GM19467 (cell line): ENCODE measurements around the gene SULT2B1.
A peak's percentile ranks its signal among the peaks of the same experiment; 100 is the strongest.

ENCODE experiments used
- ATAC-seq: cut with Tn5 transposase; IDR thresholded peaks from one replicate; pipeline ENCODE4 v1.9.1; 2021; ENCODE audit warnings: mild to moderate bottlenecking, moderate library complexity; ENCODE audit not compliant: unreplicated experiment

SULT2B1 gene

DNA sequence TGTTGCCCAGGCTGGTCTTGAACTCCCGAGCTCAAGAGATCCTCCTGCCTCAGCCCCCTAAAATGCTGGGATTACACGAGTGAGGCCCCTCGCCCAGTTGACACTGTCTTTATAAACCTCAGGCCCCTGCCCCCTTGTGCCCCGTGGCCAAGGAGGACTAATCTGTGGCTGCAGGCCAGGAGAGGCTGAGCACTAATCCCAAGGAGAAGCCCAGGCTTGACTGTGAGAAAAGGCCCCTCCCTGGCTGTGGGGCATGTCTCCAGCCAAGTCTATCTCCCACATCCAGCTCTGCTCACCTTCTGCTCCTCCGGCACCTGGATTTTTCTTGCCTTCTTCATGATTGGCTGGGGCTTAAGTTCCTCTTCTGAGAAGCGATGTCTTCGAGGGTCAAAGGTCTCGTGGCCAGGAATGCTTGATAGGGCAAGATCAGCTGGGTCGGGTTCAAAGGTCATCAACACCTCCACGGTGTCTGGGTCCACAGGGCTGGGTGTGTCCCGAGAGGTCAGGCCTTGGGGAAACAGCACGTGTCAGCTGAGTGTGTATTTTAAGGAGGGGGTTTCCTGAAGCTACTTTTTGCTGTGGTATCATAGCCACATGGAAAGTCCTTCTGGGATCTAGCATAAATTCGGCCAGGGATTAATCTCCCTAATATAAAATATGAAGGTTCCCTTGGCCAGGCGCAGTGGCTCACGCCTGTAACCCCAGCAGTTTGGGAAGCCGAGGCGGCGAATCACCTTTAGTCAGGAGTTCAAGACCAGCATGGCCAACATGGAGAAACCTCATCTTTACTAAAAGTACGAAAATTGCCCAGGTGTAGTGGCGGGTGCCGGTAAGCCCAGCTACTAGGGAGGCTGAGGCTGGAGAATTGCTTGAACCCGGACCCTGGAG lies 81.4 kb downstream of the SULT2B1 start:
- no peak for ATAC-seq

DNA sequence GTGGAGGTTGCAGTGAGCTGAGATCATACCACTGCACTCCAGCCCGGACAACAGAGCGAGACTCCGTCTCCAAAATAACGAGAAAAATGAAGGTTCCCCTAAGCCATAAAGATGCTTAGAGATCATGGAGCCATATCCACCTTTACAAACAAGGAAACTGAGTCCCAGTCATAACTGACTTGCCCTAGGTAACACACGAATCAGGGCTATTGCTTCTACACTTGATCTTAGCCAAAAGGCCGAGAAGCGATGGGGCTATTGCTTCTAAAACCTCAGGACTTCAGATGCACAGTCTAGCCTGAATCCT lies 82.0 kb downstream of the SULT2B1 start:
- ATAC-seq = no peak

DNA sequence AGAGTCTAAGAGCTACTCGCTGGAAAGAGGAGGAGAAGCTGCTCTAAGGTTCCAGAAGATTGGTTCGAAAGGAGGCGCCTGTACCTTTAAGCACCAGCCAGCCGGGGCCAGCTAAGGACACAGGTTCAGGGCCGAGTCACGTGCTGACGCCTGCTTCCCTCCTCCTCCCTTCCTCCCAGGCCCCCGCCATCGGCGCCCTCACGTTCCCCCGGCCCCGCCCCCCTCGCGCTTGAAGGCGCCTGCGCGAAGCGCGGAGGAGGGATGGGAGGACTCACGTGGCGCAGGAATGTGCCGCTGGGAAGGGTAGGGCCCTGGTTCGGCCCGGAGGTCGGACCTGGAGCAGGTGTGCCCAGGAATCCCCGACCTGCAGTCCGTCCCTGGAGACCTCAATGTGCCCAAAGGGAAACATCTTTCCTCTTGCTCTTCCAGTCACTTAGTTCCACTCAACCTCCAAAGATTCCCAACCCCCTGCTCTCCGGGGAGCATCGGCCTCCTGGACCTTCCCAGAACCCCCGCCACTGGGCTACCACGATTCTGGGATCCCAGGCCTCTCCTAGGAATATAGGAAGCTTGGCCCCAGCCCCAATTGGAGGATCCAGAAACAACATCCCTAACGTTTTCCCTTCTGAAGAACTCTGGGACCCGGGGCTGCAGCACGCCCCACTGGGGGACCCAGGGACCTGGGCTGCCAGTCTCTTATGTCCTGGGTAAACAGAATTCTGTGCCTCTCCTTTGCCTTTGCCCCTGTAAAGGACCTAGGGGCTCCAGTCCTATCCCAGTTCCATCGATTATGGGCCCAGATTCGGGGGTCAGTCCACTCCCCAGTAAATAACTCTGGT lies 82.7 kb downstream of the SULT2B1 start:
- ATAC-seq = no peak

DNA sequence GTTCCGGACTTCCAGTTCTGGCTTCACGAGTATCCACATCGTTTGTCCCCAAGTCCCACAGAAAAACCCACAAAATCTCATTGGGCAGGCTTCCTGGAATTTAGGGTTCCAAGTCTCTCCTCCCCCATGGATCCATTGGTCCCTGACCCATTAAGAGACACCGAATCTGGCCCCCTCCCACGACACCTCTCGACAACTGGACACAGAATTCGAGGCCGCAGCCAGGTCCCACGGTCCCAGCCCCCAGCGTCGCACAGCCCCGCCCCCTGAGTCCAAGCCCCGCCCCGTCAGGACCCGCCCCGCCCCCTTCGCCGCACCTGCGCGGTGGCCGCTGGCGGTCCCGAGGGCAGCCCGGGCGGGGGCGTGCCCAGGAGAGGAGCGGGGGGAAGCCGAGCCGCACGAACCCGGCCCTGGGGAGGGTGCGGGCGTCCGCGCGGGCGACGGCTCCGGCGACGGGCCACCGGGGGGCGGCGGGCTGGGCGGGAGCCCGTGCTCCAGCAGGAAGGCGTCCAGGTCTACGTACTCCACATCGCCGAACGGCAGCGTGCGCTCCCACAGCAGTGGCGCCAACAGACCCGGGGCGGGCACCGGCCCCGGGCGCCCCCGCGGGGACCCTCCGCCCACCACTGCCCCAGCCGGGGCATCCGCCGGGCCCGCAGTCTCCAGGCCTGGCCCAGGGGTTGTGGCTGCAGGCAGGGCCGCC lies 83.4 kb downstream of the SULT2B1 start:
- ATAC-seq = no peak

DNA sequence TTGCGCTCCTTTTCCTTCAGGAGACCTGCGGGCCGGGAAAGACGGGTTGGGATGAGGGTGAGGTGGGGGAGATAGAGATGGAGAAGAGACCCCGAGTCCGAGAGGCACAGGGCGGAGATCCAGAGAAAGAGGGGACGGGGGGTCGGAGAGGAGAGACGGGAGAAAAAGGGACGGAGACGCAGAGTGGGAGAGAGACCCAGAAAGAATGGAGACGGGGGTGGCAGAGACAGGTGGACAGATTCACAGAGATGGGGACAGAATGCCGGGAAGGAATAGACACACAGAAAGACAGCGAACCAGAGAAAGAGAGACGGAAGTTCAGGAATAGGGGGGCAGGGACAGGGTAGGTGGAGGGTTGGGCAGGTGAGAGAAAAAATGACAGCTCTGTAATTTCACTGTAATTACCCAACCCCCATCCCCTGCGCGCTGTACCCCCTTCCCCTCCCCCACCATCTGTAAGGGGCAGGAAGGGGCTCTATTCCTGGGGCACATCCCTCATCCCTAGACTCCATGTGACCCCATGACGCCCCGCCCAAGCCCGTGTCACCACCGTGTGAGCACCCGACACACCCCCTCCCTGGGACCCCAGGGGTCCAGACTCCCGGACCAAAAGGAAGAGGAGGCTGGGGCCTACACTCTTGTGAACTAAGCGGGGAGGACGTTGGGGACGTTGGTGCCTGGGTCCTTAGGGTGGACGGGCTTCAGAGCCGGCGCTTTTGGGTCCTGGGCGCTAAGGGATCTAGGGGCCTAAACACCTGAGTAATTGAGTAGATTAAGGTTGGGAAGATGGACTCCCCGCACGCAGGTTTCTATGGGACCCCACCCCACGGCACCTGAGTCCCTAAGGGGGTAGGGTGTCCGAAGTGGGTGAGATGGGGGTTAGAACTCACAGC lies 84.2 kb downstream of the SULT2B1 start:
- ATAC-seq = no peak

DNA sequence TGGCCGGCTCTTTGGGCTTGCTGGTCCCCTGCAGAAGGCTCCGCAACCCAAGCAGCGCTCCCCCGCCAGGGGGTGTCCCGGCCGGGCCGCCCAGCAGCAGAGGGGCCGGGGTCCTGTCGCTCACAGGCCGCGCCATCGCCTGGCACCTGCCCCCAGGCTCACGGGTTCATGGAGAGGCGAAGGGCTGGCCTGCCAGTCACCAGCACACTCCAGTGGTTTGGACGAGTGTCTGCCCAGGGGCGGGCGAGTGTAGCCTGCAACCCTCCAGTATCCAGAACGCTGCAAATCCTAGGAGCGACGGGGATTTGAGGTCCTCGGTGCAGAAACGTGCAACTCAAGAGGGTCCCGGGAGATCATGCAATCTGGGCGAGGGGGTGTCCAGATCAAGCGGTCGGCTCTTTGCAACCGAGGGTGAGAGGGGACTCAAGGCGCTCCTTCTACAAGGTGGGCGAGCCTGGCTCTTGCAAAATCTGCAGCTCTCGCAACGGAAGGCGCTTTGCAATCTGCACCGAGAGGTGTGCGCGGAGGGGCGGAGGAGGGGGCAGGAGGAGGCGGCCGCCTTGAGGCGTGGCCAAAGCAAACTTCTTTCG lies 85.0 kb downstream of the SULT2B1 start, which contains the start of gene DBP:
Gene DBP (minus strand): TSS at position 521 of the 590 bp plus-strand sequence. CDS start 385 bp downstream, at position 136.
- ATAC-seq = no peak

DNA sequence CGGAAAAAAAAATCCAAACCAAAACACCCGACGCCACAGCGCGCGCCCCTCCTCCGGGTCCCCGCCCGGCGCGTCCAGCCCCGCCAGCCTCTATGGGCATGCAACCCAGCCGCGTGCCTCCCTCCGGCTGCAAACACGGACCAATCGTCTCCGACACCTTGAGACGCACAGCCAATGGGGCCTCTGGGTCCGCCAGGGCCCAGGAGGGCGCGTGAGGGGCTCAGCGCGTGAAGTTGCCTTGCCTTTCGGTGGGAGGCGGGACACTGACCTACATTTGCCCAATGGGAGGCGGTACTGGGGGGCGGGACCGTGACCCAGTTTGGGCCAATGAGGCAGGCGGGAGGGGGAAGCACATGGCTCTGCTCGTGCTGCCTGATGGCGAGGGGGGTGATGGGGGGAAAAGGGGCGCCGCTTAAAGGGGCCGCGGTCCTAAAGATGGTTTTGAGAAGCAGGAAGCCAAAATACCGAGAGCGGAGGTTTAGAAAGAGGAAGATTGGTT lies 85.5 kb downstream of the SULT2B1 start:
- peak; percentile 73 for ATAC-seq

DNA sequence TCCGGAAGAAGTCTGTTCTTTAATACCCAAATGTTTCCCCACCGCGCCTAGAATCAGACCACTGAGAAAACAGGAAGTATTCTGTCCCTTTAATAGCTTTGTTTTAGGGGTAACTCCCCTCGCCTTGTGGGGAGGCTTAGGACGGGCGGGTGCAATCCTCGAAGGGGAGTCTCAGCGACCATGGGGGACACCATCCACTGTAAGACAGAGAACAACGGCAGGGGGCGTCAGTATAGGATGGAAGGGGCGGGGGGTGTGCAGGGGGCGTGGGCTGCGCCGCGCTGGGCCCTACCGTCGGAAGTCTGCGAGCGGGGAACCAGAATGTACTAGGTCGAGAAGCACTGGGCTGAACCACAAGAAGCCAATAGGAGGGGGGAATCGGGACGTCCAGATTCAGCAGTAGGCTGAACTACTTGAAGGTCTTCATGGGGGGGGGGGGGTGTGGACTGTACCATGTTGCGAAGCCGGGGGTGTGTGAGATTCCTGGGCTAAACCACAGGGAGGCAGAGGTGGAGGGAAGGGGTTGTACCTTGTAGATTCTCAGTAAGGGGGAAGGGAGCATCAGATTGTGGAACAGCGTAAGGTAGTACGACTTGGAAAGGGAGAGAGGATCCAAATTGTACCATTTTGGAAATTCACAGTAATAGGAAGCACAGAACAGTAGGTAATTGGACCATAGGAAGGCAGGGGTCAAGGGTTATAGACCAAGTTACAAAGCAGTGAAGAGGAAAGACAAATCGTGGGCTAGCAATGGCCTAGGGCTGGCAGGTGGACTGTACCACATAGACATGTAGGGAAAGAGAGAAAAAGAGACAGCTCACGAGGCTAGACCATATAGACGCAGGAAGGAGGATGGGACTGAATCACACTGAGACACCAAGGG lies 86.2 kb downstream of the SULT2B1 start:
- peak; percentile 19 for ATAC-seq

DNA sequence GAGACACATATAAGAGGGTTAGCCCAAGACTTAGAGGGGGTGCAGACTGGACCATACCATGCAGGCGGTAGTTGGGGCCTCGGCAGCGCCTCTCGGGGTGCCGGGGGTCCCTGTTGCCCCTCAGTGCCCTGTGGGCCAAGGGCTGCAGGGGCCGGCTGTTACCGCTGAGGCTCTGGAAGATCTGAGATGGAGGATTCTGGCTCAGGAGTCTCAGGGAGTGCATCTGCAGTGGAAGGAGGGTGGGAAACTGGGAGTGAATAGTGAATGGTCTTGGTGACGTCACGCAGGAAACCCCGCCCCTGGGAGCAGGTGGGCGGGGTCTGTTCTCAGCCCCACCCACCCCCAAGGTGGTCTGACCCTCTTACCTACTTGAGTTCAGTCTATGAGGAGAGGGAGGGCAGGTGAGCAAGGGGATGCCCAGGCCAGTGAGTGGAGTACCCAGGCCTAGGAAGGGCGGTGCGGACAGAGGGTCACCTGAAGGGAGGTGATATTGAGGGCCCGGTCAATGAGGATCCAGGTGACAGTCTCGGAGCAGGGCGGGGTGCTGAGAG lies 86.9 kb downstream of the SULT2B1 start:
- no peak for ATAC-seq

DNA sequence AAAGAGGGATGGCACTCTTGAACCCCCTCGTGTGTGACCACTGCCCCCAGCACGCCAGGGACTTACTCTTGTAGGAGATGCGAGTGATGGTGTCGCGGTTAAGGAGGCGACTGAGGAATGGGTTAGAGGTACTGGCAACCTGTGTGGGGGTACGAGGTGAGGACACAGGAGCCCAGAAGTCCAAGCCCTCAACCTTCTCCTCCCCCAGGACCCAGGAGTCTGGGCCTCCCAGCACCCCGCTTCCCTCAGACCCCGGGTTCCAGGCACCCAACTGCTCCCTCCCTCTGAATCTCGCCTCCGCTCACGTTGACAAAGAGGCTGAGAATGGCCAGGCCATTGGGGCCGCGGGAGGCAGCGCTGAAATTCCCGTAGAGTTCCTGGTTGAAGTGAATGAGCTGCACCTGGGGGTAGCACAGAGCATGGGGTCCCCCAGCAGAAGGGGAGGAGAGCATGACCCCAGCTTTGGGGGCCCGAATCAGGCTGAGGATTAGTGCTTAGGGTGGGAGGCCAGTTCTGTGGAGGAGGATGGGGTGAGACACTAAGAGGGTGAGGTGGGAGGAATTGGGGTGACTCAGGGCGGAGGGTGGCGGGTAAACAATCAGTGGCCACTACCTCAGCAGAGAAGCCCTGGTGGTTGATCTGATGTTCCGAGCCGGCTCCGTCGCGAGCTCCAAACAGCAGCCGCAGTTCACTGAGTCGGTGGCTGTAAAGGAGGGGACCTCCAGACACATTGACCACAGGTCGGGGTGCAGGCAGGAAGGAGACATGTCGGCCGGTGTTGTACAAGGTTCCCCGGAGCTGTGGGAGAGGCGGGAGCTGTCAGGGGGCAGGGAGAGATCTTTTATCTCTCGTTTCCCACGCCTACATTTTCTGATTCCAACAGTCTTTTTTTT lies 87.8 kb downstream of the SULT2B1 start:
- no peak for ATAC-seq

DNA sequence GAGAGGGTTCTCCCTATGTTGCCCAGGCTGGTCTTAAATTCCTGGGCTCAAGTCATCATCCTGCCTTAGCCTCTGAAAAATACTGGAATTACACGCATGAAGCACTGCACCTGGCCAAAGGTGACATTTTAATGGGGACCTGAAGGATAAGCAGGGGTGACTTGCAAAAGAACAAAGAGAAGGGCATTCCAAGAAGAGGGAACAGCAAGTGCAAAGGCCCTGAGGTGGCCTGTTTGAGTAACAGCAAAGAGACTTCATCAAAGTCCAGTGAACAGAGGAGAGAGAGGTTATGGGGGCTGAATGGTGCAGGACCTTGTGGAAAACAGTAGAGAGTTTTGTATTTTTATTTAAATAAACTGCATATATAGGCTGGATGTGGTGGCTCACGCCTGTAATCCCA lies 89.9 kb downstream of the SULT2B1 start:
- no peak for ATAC-seq

DNA sequence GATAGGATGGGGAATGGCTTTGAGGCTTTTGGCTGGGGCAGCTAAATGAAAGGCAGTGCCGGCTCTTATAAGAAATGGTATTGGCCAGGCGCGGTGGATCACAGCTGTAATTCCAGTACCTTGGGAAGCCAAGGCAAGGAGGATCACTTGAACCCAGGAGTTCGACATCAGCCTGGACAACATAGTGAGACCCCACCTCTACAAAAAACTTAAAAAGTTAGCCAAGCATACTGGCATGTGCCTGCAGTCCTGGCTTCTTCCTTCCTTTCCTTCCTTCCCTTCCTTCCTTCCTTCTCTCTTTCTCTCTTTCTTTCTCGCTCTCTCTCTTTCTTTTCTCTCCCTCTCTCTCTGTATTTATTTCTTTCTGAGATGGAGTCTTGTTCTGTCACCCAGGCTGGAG lies 90.9 kb downstream of the SULT2B1 start:
- no peak for ATAC-seq

DNA sequence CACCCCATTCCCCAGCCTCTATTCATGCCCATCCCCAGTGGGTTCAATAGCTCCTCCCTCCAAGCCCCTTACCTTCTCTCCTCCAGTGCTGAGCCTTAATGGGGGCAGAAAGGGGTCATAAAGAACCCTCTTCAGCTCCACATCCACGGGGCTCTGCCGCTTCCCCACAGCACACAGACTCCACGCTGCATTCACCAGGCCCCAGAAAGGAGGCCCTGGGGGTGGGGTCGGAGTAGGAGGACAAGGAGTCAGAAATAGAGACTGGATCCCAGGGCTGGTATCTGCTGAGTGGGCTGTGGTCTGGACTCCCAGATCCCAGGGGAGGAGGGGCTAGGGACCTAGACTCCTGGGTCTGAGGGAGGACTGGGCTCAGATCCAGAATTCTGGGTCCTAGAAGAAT lies 92.4 kb downstream of the SULT2B1 start:
- no peak for ATAC-seq

DNA sequence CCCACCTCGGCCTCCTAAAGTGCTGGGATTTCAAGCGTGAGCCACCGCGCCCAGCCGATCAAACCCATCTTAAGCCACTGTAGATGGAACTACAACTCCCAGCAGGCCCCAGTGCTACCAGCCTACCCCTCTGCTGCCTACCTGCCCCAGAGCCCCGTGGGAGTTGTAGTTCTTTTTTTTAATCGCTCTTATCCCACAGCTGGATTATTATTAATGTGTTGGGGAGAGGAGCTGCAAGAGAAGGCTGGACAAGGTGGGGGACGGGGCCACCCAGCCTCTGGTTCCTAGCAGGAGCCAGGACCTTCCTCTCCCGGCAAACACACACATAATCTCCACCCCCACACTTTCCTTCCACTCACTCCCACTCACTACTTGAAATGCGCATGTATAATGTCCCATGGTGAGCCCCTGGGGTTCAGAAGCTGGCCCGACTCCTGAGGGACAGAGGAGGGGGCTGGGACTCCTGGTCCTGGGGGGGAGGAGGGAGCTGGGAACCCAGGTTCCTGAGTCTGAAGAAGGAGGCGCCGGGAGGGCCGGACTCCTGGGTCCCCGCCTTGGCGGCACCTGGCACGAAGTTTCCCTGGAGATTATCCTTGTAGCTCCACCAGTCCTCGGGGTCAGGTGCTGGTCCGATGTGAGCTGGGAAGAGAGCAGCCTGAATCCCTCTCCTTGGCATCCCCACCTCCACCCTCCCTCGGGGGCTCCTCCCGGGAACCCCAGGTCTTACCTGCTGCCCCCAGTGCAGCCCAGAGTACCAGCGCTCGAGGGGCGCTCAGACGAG lies 93.1 kb downstream of the SULT2B1 start:
- ATAC-seq = no peak

DNA sequence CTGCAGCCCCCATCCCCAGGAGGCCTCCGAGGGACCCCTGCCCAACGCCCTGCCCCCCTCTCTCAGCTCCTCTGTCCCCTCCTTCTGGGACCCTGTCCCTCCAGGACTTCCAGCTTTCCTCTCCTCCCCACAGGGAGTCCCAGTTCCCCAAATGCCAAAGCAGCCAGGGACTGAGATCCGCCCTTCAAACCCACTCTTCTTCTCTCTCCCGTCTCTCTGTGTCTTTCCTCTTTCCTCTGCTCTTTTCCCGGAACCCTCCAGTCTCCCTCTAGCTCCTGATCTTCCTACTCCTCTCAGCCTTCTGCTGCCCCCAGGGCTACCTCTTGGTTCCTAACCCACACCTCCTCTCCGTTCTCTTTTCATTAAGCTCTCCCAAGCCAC lies 93.6 kb downstream of the SULT2B1 start:
- ATAC-seq = no peak

DNA sequence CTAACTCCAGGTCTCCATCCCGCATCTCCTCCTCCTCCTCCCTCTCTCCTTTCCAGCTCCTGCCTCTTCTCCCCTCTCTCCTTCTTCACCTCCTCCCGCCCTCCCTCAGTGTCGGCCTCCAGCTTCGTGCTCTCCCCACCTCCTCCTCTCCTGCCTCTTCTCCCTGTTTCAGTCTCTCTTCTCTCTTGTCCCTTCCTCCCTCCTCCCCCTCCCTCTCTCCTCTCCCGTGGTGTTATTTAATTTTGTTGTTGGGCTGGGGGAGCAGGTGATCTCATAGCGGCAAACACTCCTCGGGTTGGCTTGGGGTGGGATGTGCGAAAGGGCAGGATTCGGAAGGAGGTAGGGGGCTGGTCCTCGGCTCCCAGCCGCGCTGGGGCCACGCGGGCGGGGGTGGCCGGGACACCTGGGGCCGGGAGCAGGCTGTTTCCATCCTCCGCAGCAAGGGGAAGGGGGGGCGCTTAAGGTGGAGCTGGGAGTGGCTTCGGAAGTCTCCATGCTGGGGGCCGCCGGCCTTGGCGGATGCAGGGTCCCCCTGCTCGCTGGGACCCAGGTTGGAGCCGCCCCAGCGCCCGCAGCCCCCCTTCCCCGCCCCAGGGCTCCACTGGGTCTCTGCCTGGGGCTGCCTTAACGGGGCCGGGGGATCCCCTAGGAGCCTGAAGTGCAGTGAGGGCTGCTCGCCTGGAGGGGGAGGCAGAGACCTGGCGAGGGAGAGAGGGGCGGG lies 94.2 kb downstream of the SULT2B1 start, which contains the start of gene CA11:
Gene CA11 (minus strand): TSS at position 187 of the 721 bp plus-strand sequence. CDS start 555 bp downstream, outside the sequence.
- peak; percentile 64 for ATAC-seq
